Measurements from ENCODE around the gene C6.
"Not testable (repeated sequence)": the region's sequence is repeated elsewhere in the genome, so short reads cannot be mapped to it uniquely, and the experiment has no call there.

C6 gene

GRCh38 chr5:41196197-41196596, 17.1 kb downstream of the C6 start:
- DNase-seq: no peak

DNA sequence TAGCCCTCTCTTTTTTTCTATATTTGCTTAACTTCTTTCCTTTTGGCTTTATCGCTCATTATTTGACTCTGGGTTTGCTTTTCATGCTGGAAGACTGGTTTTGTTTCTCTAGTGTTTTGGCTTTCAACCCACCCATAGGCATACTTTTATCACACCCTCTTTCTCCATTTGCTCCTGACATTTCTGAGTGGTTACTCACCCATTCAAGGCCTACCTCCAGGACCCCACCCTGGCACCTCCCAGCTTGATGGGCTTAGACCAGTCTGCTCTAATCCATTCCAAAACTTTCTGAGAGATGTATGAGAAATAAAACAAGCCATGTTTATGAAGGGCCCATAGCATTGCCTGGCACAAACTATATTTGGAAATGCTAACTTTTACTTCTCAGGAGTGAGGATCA, 18.1 kb downstream of the C6 start:
- no peak for DNase-seq

- no peak for DNase-seq
Observed at GRCh38 chr5:41194339-41194738, 19.0 kb downstream of the C6 start.

GRCh38 chr5:41193456-41194205, 19.7 kb downstream of the C6 start:
- DNase-seq: no peak

DNA sequence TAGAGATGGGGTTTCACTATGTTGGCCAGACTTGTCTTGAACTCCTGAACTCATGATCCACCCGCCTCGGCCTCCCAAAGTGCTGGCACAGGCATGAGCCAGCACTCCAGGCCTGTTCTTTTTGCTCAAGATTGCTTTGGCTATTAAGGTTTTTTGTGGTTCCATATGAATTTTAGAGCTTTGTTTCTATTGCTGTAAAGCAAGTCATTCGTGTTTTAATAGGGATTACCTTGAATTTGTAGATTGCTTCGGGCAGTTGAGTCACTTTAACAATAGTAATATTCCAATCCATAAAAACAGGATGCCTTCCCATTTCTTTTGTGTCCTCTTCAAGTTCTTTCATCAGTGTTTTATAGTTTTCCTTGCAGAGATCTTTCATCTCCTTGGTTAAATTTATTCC, 22.1 kb downstream of the C6 start:
- DNase-seq: no peak

DNA sequence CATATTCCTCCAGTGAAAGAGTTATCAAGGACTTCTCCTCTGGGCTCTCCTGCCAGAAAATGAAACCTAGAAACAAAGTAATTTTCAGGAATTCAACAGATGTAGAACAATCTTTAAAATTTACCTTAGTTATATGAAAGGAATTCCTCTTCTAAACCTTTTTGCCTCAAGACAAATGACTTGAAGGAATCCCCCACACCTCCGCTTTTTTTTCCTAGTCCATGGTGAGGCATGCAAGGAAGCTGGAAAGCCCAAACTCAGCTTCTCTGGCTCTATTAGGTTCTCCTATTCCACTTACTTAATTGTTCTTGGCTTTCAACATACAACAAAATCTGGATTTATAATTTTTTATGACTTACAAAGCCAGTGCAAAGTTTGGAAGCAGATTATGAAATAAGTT, 27.2 kb downstream of the C6 start:
- DNase-seq: no peak

DNA sequence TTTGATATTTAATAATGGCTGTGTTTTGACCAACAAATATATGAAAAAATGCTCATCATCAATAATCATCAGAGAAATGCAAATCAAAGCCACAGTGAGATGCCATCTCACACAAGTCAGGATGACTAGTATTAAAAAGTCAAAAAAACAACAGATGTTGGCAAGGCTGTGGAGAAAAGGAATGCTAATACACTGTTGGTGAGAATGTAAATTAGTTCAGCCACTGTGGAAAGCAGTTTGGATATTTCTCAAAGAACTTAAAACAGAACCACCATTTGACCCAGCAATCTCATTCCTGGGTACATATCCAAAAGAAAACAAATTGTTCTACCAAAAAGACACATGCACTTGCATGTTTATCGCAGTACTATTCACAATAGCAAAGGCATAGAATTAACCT, 30.0 kb downstream of the C6 start:
- not testable (repeated sequence) for DNase-seq

DNA sequence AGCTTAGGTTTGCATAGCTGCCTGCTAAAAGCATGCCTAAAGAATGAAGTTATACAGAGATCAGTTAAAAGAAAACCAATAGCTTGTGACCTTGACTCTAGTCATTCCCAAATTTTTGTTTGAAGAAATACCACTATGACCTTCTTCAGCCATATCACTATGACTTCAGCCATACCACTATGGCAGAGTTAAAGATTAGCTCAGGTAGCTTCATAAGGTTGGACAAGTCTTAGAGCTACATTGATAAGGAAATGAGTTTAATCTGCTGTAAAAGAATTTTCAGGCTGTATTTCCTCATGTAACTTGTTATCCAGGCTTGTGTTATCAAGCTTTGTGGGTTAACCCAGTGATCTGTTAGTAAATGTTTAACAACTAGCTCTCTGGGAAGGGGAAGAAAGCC, 30.7 kb downstream of the C6 start:
- no peak for DNase-seq

- DNase-seq: no peak
Observed at GRCh38 chr5:41181691-41182564, 31.4 kb downstream of the C6 start.

- no peak for DNase-seq
Observed at GRCh38 chr5:41176952-41177351, 36.4 kb downstream of the C6 start.

- DNase-seq: no peak
Observed at GRCh38 chr5:41172012-41172411, 41.3 kb downstream of the C6 start.

GRCh38 chr5:41161271-41161670, 52.1 kb downstream of the C6 start:
- no peak for DNase-seq

- DNase-seq: no peak
Observed at GRCh38 chr5:41157272-41157894, 55.9 kb downstream of the C6 start.

GRCh38 chr5:41156739-41157138, 56.6 kb downstream of the C6 start:
- DNase-seq: no peak

GRCh38 chr5:41154491-41154890, 58.8 kb downstream of the C6 start:
- no peak for DNase-seq

- no peak for DNase-seq
Observed at GRCh38 chr5:41151564-41151963, 61.8 kb downstream of the C6 start.

DNA sequence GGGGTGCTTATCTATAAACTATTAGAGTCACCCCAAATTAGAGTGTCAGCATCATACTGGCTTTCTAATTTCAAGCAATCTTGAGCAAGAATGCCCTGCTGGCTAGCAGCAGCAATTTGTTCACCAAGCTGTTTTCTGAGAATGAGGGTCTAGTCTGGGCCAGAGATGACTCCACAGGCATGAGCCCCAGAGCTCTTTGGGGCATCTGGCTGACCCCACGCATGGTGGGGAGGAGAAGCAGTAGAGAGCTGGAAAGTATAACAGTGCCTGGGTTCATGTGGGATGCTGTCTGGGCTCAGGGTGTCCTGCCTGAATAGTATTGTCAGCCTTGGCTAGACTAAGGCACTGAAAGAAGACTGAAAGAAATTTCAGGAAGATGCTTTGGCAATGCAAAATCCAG, 64.9 kb downstream of the C6 start:
- no peak for DNase-seq

- no peak for DNase-seq
Observed at GRCh38 chr5:41145306-41145705, 68.0 kb downstream of the C6 start.

- DNase-seq: no peak
Observed at GRCh38 chr5:41143131-41143901, 70.0 kb downstream of the C6 start.

- no peak for DNase-seq
Observed at GRCh38 chr5:41127967-41128690, 85.2 kb downstream of the C6 start.

GRCh38 chr5:41122459-41122858, 90.9 kb downstream of the C6 start:
- DNase-seq: no peak

DNA sequence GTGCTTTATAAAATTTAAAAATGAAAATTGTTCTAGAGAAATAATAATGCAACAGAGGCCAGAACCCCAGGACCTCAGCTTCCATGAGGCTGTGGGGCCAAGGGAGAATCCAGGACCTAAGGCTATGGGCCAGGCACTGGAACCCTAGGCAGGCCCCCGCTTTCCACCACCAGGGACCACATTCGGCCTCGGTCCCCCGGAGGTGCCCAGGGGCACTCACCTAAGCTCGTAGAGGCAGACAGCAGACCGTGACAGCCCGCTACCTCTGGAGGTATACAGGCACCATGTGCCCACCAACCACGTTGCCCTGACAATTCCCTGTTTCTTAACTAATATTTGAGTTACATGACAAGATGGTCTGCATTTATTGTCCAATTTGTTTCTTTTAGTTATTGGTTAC, 92.7 kb downstream of the C6 start:
- no peak for DNase-seq

All from NCI-H146 (cell line).